Caco-2 (cell line): ENCODE data around the gene STOML1. TPM values are rescaled to one million over a fixed set of nuclear protein-coding genes. Genes with fewer than 3 reads are reported as not detected.

Experiments
- BruUV-seq: library from RNA; stranded (reverse); fragments of 400-500 nt; replicated peaks from 2 replicates; lab custom pipeline; 2021; lab: Mats Ljungman, UMichigan
- CTCF ChIA-PET: fragments of 300-600 bp; sonication (Branson Sonifier 250); formaldehyde crosslinking; loops from one replicate; lab custom pipeline; 2022; ENCODE audit warnings: antibody characterized with exemption; lab: Charles Lee
- POLR2A ChIA-PET: fragments of 300-600 bp; sonication (Branson Sonifier 250); formaldehyde crosslinking; loops from one replicate; lab custom pipeline; 2022; ENCODE audit warnings: antibody characterized with exemption; lab: Charles Lee
- DNase-seq, 2 experiments: peaks; one replicate each; pipeline versions ENCODE4 v3.0.0 to v3.0.0-alpha.2; 2020 to 2022
- H3K27me3 ChIP-seq: replicated peaks from 2 replicates; pipeline ENCODE4 v1.6.0; 2011; ENCODE audit warnings: low read length; ENCODE audit not compliant: control insufficient read depth, insufficient read depth
- H3K36me3 ChIP-seq: 2 replicates; pipeline ENCODE4 v1.5.1; 2011; ENCODE audit warnings: low read length; ENCODE audit not compliant: control insufficient read depth, insufficient read depth
- H3K4me1 ChIP-seq: fragments of 250-450 bp; sonication (Bioruptor Pico); 2 replicates; pipeline ENCODE4 v1.5.1; 2020; ENCODE audit warnings: mild to moderate bottlenecking
- H3K4me3 ChIP-seq: 2 replicates; pipeline ENCODE4 v1.5.1; 2011; ENCODE audit warnings: low read depth, mild to moderate bottlenecking, control low read depth, low read length
- H3K9me3 ChIP-seq: fragments of 250-450 bp; sonication (Bioruptor Pico); 2 replicates; pipeline ENCODE4 v1.5.1; 2020; ENCODE audit warnings: mild to moderate bottlenecking, moderate library complexity
- H3K27ac Mint-ChIP-seq: one replicate; pipeline ENCODE4 v1.8.0; 2022; ENCODE audit warnings: mixed read lengths; ENCODE audit not compliant: unreplicated experiment
- H3K27me3 Mint-ChIP-seq: one replicate; pipeline ENCODE4 v1.8.0; 2022; ENCODE audit warnings: mixed read lengths; ENCODE audit not compliant: insufficient read depth, unreplicated experiment
- H3K36me3 Mint-ChIP-seq: one replicate; pipeline ENCODE4 v1.8.0; 2022; ENCODE audit warnings: mild to moderate bottlenecking, mixed read lengths; ENCODE audit not compliant: insufficient read depth, unreplicated experiment
- H3K4me1 Mint-ChIP-seq: one replicate; pipeline ENCODE4 v1.8.0; 2022; ENCODE audit warnings: low read depth, mixed read lengths; ENCODE audit not compliant: unreplicated experiment
- H3K4me3 Mint-ChIP-seq: one replicate; pipeline ENCODE4 v1.8.0; 2022; ENCODE audit warnings: mild to moderate bottlenecking, moderate library complexity, mixed read lengths; ENCODE audit not compliant: unreplicated experiment
- H3K9me3 Mint-ChIP-seq: one replicate; pipeline ENCODE4 v1.8.0; 2022; ENCODE audit warnings: mixed read lengths; ENCODE audit not compliant: unreplicated experiment
- intact Hi-C: fragments of 100-400 bp; cut with micrococcal nuclease; formaldehyde crosslinking; loops from one replicate; pipeline ENCODE4 v1.10.0; 2022; ENCODE audit not compliant: unreplicated experiment
- total RNA-seq: library from RNA; stranded (reverse); gene quantifications from 2 replicates; pipeline ENCODE4 v1.2.3, GENCODE V29; 2022
- TF ChIP-seq, protein P1 (sequence below), 2 experiments: fragments of 200-600 bp in 1 of 2; IDR thresholded peaks; 1 replicate in 1 of 2; 2 replicates in 1 of 2; pipeline versions ENCODE4 v1.5.1 to v1.8.0; 2011 to 2022; ENCODE audit warnings: antibody characterized with exemption in 1 of 2, control low read depth in 1 of 2, inconsistent platforms in 1 of 2, low read depth in 1 of 2, low read length in 1 of 2, mild to moderate bottlenecking in 1 of 2, moderate library complexity in 1 of 2; ENCODE audit not compliant: insufficient read depth in 1 of 2, severe bottlenecking in 1 of 2, unreplicated experiment in 1 of 2

The STOML1 gene
- total RNA-seq, 1 experiment from 2014 or later: 7.6 TPM

DNA sequence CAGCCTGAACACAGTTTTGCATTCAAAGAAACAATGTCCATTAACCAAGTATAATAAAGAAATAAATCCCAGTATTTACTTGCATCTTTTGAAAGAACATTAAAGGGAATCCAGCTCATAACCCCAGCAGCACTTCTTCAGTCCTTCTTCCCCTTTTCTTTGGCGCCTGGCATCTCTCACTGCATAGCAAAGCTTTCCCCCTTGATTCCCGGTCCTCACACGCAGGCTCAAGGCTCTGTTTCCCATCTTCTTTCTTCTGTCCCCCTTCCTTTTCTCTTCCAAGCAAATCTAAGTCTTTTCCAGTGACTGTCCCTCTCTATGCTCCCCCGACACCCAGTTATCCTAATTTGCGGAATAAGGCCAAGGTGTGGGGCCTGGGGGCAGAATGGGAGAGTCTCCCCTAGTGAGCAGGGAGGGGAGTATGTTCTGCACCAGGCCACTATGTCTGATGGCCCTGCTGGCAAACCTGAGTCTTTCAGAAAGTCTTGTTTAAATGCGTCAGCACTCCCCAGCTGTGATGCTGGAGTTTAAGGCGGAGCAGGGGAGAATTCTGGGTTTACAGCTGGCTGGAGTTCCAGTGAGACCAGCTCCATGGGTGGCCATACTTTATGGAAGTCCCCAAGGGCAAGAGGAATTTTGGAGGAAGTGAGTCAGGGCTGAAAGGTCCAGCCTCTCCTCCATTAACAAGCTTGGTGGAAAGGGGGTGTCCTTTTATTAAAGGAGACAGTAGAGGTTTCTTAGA, 48.2 kb upstream of the STOML1 start:
- TF ChIP-seq, protein P1, sequence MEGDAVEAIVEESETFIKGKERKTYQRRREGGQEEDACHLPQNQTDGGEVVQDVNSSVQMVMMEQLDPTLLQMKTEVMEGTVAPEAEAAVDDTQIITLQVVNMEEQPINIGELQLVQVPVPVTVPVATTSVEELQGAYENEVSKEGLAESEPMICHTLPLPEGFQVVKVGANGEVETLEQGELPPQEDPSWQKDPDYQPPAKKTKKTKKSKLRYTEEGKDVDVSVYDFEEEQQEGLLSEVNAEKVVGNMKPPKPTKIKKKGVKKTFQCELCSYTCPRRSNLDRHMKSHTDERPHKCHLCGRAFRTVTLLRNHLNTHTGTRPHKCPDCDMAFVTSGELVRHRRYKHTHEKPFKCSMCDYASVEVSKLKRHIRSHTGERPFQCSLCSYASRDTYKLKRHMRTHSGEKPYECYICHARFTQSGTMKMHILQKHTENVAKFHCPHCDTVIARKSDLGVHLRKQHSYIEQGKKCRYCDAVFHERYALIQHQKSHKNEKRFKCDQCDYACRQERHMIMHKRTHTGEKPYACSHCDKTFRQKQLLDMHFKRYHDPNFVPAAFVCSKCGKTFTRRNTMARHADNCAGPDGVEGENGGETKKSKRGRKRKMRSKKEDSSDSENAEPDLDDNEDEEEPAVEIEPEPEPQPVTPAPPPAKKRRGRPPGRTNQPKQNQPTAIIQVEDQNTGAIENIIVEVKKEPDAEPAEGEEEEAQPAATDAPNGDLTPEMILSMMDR (IDR thresholded peaks at IDR 0.05; ENCODE audit: insufficient read depth in 1 of 2, low read depth in 1 of 2, low read length in 1 of 2, severe bottlenecking in 1 of 2, unreplicated experiment in 1 of 2): no peak
- Mint-ChIP-seq H3K4me3 (no peak overlapping the region), H3K27ac (no peak overlapping the region), H3K9me3 (no peaks in the 10 kb centered on the region), H3K27me3 (peaks cover 4% of the 10 kb centered on the region), H3K36me3 (no peaks in the 10 kb centered on the region), H3K4me1 (no peaks in the 10 kb centered on the region)
- Histone ChIP-seq H3K36me3 (no peaks in the 10 kb centered on the region), H3K9me3 (no peaks in the 10 kb centered on the region), H3K27me3 (no peaks in the 10 kb centered on the region), H3K4me3 (no peak overlapping the region), H3K4me1 (no peaks in the 10 kb centered on the region)
- DNase-seq: no peak
- ChIA-PET CTCF (interaction anchor here (6.2 kb wide), 1 partner anchor 68 kb away, joined by 194 read pairs; no protein-coding TSS in a partner anchor), POLR2A (no interaction called here)
- intact Hi-C loops: no loop called here
- no TSS peak for BruUV-seq

DNA sequence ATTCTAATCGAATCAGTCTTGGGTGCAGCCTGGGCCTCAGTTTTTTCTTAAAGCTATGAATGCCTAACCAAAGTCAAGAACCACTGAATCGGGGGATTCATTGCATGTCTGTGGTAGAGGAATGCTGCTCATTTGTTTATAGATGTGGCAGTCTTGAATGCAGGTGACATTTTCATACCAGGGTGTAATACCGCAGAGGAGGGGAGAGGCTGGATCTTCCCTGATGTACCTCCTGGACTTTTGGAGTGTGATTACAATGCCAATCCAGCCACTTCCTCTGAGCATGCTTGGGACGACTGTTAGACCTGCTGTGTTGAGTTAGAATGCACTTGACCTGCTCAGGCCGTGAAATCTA, 47.5 kb upstream of the STOML1 start:
- DNase-seq: no peak
- ChIA-PET POLR2A (no interaction called here), CTCF (interaction anchor here (6.2 kb wide), 1 partner anchor 67 kb away, joined by 194 read pairs; no protein-coding TSS in a partner anchor)
- Mint-ChIP-seq H3K4me1 (no peaks in the 10 kb centered on the region), H3K36me3 (no peaks in the 10 kb centered on the region), H3K27ac (no peak overlapping the region), H3K4me3 (no peak overlapping the region), H3K9me3 (no peaks in the 10 kb centered on the region), H3K27me3 (peaks cover 4% of the 10 kb centered on the region)
- Histone ChIP-seq H3K4me3 (no peak overlapping the region), H3K27me3 (no peaks in the 10 kb centered on the region), H3K9me3 (no peaks in the 10 kb centered on the region), H3K4me1 (no peaks in the 10 kb centered on the region), H3K36me3 (no peaks in the 10 kb centered on the region)
- intact Hi-C loops: loop anchor here (5.0 kb wide), 1 partner anchor 47 kb away; the partner anchor contains the start of genes PML and STOML1
- TF ChIP-seq, protein P1 (IDR thresholded peaks at IDR 0.05; ENCODE audit: insufficient read depth in 1 of 2, low read depth in 1 of 2, low read length in 1 of 2, severe bottlenecking in 1 of 2, unreplicated experiment in 1 of 2): no peak
- no TSS peak for BruUV-seq

DNA sequence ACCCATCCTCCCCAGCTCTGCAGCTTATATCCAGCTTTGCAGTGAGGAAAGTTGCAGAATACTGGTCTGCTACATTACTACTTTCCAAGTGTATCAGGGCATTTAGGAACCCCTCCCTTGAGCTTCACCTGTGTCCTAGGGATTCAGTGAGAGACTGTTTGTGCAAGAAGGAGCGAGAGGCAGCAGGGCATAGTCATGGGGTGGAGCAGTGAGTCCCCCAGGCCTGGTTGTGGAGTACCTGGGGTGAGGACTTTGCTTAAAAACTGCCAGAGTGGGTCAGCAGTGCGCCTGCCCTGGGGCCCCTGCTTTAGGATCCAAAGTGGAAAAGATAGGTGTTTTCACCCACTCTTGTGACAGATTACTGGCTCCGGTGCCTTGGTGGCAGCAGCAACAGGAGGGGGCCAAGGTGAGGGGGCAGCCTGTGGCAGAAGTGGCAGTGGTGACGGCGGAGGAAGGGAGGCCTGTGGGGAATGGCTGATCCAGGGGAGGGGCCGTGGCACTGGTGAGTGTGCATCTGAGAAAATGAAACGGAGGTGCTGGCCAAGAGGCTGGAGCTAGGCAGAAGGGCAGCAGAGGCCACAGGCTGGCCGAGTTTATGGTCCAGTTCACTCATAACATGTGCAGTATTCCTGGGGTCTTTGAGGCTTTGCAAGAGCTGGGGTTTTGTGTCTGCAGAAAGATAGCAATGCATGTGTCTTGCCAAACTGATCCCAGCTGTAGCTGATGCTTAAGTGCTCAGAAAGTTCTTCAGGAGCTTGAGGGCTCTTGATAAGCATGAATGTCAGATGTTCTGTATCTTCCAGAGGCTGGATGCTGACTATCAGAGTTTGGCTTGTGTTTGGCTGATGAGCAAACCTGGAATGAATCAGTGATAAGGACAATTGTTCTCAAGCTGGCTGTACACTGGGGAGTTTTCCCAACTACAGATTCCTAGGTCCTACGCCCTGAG, 46.9 kb upstream of the STOML1 start:
- no peaks in the 10 kb centered on the region for H3K36me3 Mint-ChIP-seq
- TF ChIP-seq, protein P1 (IDR thresholded peaks at IDR 0.05; ENCODE audit: insufficient read depth in 1 of 2, low read depth in 1 of 2, low read length in 1 of 2, severe bottlenecking in 1 of 2, unreplicated experiment in 1 of 2): no peak
- H3K27ac Mint-ChIP-seq: no peak overlapping the region
- peaks cover 4% of the 10 kb centered on the region for H3K27me3 Mint-ChIP-seq
- no peaks in the 10 kb centered on the region for H3K9me3 Mint-ChIP-seq
- intact Hi-C loops: loop anchor here (5.0 kb wide), 1 partner anchor 47 kb away; the partner anchor contains the start of genes PML and STOML1
- H3K4me3 Mint-ChIP-seq: no peak overlapping the region
- no peaks in the 10 kb centered on the region for H3K9me3 ChIP-seq
- no peak for DNase-seq
- no peaks in the 10 kb centered on the region for H3K4me1 ChIP-seq
- no peaks in the 10 kb centered on the region for H3K36me3 ChIP-seq
- no peak overlapping the region for H3K4me3 ChIP-seq
- no peaks in the 10 kb centered on the region for H3K27me3 ChIP-seq
- POLR2A ChIA-PET: no interaction called here
- CTCF ChIA-PET: interaction anchor here (0.7 to 6.2 kb wide), 2 partner anchors 66 to 379 kb away, joined by 3 to 194 read pairs; no protein-coding TSS in a partner anchor
- H3K4me1 Mint-ChIP-seq: no peaks in the 10 kb centered on the region
- no TSS peak for BruUV-seq
